Measurements from ENCODE around the gene NHP2. TPM values are rescaled to one million over a fixed set of nuclear protein-coding genes. Genes with fewer than 3 reads are reported as not detected.

NHP2 gene
- total RNA-seq, 3 donors from 2014 or later (not counting 1 experiment from before 2014, with no cell fraction given) = 39.2 to 43.5 (median 40.2) TPM

DNA sequence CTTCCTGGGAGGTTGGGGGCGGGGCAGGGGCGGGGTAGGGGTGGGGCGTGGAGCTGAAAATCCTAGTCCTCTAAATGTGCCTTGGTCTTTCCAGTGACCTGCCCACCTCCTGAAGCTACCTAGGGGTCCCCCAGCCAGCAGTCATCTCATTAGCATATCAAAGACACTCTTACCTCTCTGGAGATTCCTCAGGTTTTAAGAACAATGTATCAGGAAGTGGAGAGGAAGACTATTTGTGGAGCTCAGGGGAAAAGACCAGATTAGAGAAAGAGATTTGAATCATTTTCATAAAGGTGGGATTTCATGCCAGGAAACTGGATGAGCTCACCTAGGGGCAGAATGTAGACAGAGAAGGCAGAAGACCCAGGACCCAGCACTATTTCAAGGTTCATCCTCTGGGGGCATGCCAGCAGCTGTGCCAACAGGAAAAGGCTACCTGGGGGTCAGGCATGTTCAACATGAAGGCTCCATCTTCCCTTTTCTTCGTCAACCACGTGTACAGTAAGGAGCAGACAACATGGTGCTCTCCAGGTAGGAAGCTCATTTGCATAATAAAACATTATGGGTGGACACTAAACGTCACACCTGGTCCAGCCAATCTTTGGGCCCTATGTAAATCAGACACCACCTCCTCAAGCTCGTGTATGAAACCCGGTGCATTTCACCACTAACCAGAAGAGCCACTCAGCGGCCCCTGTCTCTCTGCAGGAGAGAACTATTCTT lies 26.6 kb upstream of the NHP2 start:
- no peaks in the 10 kb centered on the region for H3K4me1 ChIP-seq (ENCODE audit: control insufficient read depth, insufficient read depth, low read length)
- TF ChIP-seq, protein P1, sequence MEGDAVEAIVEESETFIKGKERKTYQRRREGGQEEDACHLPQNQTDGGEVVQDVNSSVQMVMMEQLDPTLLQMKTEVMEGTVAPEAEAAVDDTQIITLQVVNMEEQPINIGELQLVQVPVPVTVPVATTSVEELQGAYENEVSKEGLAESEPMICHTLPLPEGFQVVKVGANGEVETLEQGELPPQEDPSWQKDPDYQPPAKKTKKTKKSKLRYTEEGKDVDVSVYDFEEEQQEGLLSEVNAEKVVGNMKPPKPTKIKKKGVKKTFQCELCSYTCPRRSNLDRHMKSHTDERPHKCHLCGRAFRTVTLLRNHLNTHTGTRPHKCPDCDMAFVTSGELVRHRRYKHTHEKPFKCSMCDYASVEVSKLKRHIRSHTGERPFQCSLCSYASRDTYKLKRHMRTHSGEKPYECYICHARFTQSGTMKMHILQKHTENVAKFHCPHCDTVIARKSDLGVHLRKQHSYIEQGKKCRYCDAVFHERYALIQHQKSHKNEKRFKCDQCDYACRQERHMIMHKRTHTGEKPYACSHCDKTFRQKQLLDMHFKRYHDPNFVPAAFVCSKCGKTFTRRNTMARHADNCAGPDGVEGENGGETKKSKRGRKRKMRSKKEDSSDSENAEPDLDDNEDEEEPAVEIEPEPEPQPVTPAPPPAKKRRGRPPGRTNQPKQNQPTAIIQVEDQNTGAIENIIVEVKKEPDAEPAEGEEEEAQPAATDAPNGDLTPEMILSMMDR (IDR thresholded peaks at IDR 0.05) = no peak
- no peaks in the 10 kb centered on the region for H3K9me3 ChIP-seq (ENCODE audit: control insufficient read depth, insufficient read depth, low read length)
- intact Hi-C loops (cut with micrococcal nuclease) = no loop called here
- ATAC-seq (no peak), DNase-seq (no peak)
- Mint-ChIP-seq H3K36me3 (no peaks in the 10 kb centered on the region), H3K27ac (no peak overlapping the region), H3K9me3 (no peaks in the 10 kb centered on the region), H3K4me3 (no peak overlapping the region), H3K4me1 (no peaks in the 10 kb centered on the region), H3K27me3 (ENCODE audit: low read depth in 2 of 2) (peaks cover 6 to 7% of the 10 kb centered on the region in 2 donors)
- H3K27ac ChIP-seq (ENCODE audit: low read length) = no peak overlapping the region
- H3K36me3 ChIP-seq (ENCODE audit: control insufficient read depth, insufficient read depth, low read length) = no peaks in the 10 kb centered on the region
- H3K4me3 ChIP-seq (ENCODE audit: low read length) = no peak overlapping the region
- H3K27me3 ChIP-seq (ENCODE audit: control insufficient read depth, insufficient read depth, low read length) = no peaks in the 10 kb centered on the region
- WGBS (ENCODE audit: insufficient coverage) = 80% methylated on average over 5 of the region's 9 CpGs

DNA sequence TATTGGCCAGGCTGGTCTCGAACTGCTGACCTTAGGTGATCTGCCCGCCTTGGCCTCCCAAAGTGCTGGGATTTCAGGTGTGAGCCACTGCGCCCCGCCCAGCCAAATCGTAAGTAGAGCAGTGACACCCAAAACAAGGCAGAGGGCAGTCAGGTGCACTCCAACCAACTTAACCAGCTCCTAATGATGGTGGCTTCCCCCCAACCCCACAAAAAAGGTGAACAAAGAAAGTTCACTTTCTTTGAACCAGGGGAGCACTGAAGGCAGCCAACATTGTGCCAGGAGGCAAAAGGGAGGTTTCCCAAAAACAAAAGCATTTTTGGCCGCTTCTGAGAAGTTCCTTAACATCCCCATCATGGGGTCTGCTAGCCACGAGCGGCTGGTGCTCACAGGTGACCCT lies 23.9 kb upstream of the NHP2 start:
- WGBS (ENCODE audit: insufficient coverage) = 78% methylated on average over 8 of the region's 8 CpGs
- no peak overlapping the region for H3K4me3 Mint-ChIP-seq

DNA sequence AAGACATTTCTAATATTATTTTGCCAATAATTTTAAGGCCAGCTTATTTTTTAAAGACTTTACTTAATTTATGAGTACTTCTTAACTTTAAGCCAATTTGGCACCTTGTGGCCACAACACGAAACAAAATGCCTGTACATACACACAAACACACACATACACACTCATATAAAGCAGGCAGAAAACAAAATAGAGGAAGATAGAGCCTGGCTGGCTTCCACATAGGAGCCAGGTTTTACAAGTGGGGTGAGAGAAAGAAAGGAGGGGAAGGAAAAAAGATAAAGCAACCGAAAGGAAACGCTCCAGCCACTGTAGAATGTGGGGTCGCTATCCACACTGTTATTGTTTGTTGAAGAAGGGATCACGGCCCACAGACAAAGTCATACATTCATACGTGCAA lies 23.1 kb upstream of the NHP2 start:
- no peaks in the 10 kb centered on the region for H3K9me3 Mint-ChIP-seq
- TF ChIP-seq, protein P1 (IDR thresholded peaks at IDR 0.05) = no peak
- intact Hi-C loops (cut with micrococcal nuclease) = no loop called here
- H3K27me3 Mint-ChIP-seq (ENCODE audit: low read depth in 2 of 2) = peaks cover 6 to 7% of the 10 kb centered on the region in 2 donors
- Histone ChIP-seq H3K9me3 (ENCODE audit: control insufficient read depth, insufficient read depth, low read length) (no peaks in the 10 kb centered on the region), H3K4me3 (ENCODE audit: low read length) (no peak overlapping the region), H3K27me3 (ENCODE audit: control insufficient read depth, insufficient read depth, low read length) (no peaks in the 10 kb centered on the region), H3K4me1 (ENCODE audit: control insufficient read depth, insufficient read depth, low read length) (no peaks in the 10 kb centered on the region), H3K27ac (ENCODE audit: low read length) (no peak overlapping the region), H3K36me3 (ENCODE audit: control insufficient read depth, insufficient read depth, low read length) (no peaks in the 10 kb centered on the region)
- 57% methylated on average over 5 of the region's 6 CpGs for WGBS (ENCODE audit: insufficient coverage)
- ATAC-seq (no peak), DNase-seq (no peak)
- no peak overlapping the region for H3K27ac Mint-ChIP-seq
- no peaks in the 10 kb centered on the region for H3K36me3 Mint-ChIP-seq
- H3K4me3 Mint-ChIP-seq = no peak overlapping the region
- H3K4me1 Mint-ChIP-seq = no peaks in the 10 kb centered on the region

More for the DNA sequence above, 23.9 kb upstream of the NHP2 start:
- ATAC-seq (no peak), DNase-seq (no peak)
- H3K9me3 Mint-ChIP-seq = no peaks in the 10 kb centered on the region
- H3K27ac Mint-ChIP-seq = no peak overlapping the region
- TF ChIP-seq, protein P1 (IDR thresholded peaks at IDR 0.05) = no peak
- no peaks in the 10 kb centered on the region for H3K36me3 ChIP-seq (ENCODE audit: control insufficient read depth, insufficient read depth, low read length)
- no peaks in the 10 kb centered on the region for H3K4me1 Mint-ChIP-seq
- H3K4me3 ChIP-seq (ENCODE audit: low read length) = no peak overlapping the region
- no peaks in the 10 kb centered on the region for H3K9me3 ChIP-seq (ENCODE audit: control insufficient read depth, insufficient read depth, low read length)
- no peaks in the 10 kb centered on the region for H3K4me1 ChIP-seq (ENCODE audit: control insufficient read depth, insufficient read depth, low read length)
- intact Hi-C loops (cut with micrococcal nuclease) = no loop called here
- no peaks in the 10 kb centered on the region for H3K27me3 ChIP-seq (ENCODE audit: control insufficient read depth, insufficient read depth, low read length)
- H3K36me3 Mint-ChIP-seq = no peaks in the 10 kb centered on the region
- no peak overlapping the region for H3K27ac ChIP-seq (ENCODE audit: low read length)
- peaks cover 6 to 7% of the 10 kb centered on the region in 2 donors for H3K27me3 Mint-ChIP-seq (ENCODE audit: low read depth in 2 of 2)

- Mint-ChIP-seq H3K4me1 (no peaks in the 10 kb centered on the region), H3K27ac (no peak overlapping the region), H3K27me3 (ENCODE audit: low read depth in 2 of 2) (peaks cover 1 to 2% of the 10 kb centered on the region in 2 donors), H3K4me3 (no peak overlapping the region), H3K9me3 (no peaks in the 10 kb centered on the region), H3K36me3 (no peaks in the 10 kb centered on the region)
- no peak for ATAC-seq
- TF ChIP-seq, protein P1 (IDR thresholded peaks at IDR 0.05) = no peak
- H3K36me3 ChIP-seq (ENCODE audit: control insufficient read depth, insufficient read depth, low read length) = no peaks in the 10 kb centered on the region
- 87% methylated on average over 3 of the region's 3 CpGs for WGBS (ENCODE audit: insufficient coverage)
- no peaks in the 10 kb centered on the region for H3K4me1 ChIP-seq (ENCODE audit: control insufficient read depth, insufficient read depth, low read length)
- no peaks in the 10 kb centered on the region for H3K27me3 ChIP-seq (ENCODE audit: control insufficient read depth, insufficient read depth, low read length)
- H3K27ac ChIP-seq (ENCODE audit: low read length) = no peak overlapping the region
- no peak overlapping the region for H3K4me3 ChIP-seq (ENCODE audit: low read length)
- DNase-seq = no peak
- H3K9me3 ChIP-seq (ENCODE audit: control insufficient read depth, insufficient read depth, low read length) = no peaks in the 10 kb centered on the region
- intact Hi-C loops (cut with micrococcal nuclease) = no loop called here
Observed at GRCh38 chr5:178174456-178174855, 20.8 kb upstream of the NHP2 start.
